K562 (cell line): ENCODE data around the gene KIFAP3. TPM values are rescaled to one million over a fixed set of nuclear protein-coding genes. Genes with fewer than 3 reads are reported as not detected.
A peak's percentile ranks its signal among the peaks of the same experiment; 100 is the strongest.

Source experiments
- ARID3B ChIP-seq: fragments of 250-450 bp; sonication (Bioruptor Pico); IDR thresholded peaks from 2 replicates; pipeline ENCODE4 v1.4.0; 2020; ENCODE audit warnings: borderline replicate concordance
- FIP1L1 ChIP-seq: fragments of 200-400 bp; formaldehyde crosslinking; IDR thresholded peaks from 2 replicates; pipeline ENCODE4 v1.6.1; 2018; ENCODE audit warnings: mild to moderate bottlenecking, low read depth, low read length; ENCODE audit not compliant: poor library complexity, severe bottlenecking
- FUS ChIP-seq: fragments of 200-400 bp; formaldehyde crosslinking; optimal IDR thresholded peaks from 2 replicates; pipeline ENCODE3; 2017; ENCODE audit warnings: low read depth, low read length
- HDGF ChIP-seq: fragments of 450-650 bp; IDR thresholded peaks from 2 replicates; pipeline ENCODE4 v1.6.1; 2016
- HNRNPK ChIP-seq: fragments of 200-400 bp; formaldehyde crosslinking; IDR thresholded peaks from one replicate; pipeline ENCODE4 v1.6.1; 2018; ENCODE audit warnings: mild to moderate bottlenecking, low read depth, low read length; ENCODE audit not compliant: poor library complexity, severe bottlenecking
- HNRNPL ChIP-seq: fragments of 200-400 bp; formaldehyde crosslinking; IDR thresholded peaks from 2 replicates; pipeline ENCODE4 v1.6.1; 2017; ENCODE audit warnings: low read depth, mild to moderate bottlenecking, low read length
- MXI1 ChIP-seq: IDR thresholded peaks from 2 replicates; pipeline ENCODE4 v1.6.1; 2011; ENCODE audit warnings: low read depth, mild to moderate bottlenecking, improper control_type of control experiment, low read length
- NCOR1 ChIP-seq: fragments of 450-650 bp; IDR thresholded peaks from 2 replicates; pipeline ENCODE4 v1.6.1; 2016; ENCODE audit warnings: mild to moderate bottlenecking, moderate library complexity
- NELFE ChIP-seq: IDR thresholded peaks from 2 replicates; pipeline ENCODE4 v1.6.1; 2011; ENCODE audit warnings: mild to moderate bottlenecking; ENCODE audit not compliant: insufficient read depth, insufficient read length
- NONO ChIP-seq, 2 experiments: fragments of 200-400 bp in 1 of 2; fragments of 450-650 bp in 1 of 2; formaldehyde crosslinking in 1 of 2; IDR thresholded peaks; 2 replicates each; pipeline ENCODE4 v1.6.1; 2017; ENCODE audit warnings: low read depth in 2 of 2, mild to moderate bottlenecking in 2 of 2, moderate library complexity in 2 of 2, low read length in 1 of 2
- POLR2B ChIP-seq: fragments of 450-650 bp; IDR thresholded peaks from 2 replicates; pipeline ENCODE4 v1.6.1; 2018; ENCODE audit warnings: low read depth; ENCODE audit not compliant: partially characterized antibody
- SAFB2 ChIP-seq: fragments of 200-400 bp; formaldehyde crosslinking; IDR thresholded peaks from 2 replicates; pipeline ENCODE4 v1.6.1; 2018; ENCODE audit warnings: borderline replicate concordance, low read length, low read depth, moderate library complexity; ENCODE audit not compliant: severe bottlenecking
- SETDB1 ChIP-seq: IDR thresholded peaks from one replicate; pipeline ENCODE4 v1.6.1; 2012; ENCODE audit warnings: low read length, control low read depth, inconsistent platforms
- ZBTB34 ChIP-seq: fragments of 250-450 bp; sonication (Bioruptor Pico); IDR thresholded peaks from 2 replicates; pipeline ENCODE4 v1.8.0; 2021; ENCODE audit warnings: mild to moderate bottlenecking, moderate library complexity
- ZFPM2 ChIP-seq: fragments of 250-450 bp; sonication (Bioruptor Pico); IDR thresholded peaks from 2 replicates; pipeline ENCODE4 v1.5.1; 2022; ENCODE audit warnings: mild to moderate bottlenecking
- polyA plus RNA-seq, 8 experiments: library from polyadenylated mRNA; depleted of rRNA in 4 of 8; stranded (reverse) in 5 of 8; unstranded in 3 of 8; fragments of >200 nt; fragmentation: Nextera tagmentation in 2 of 8; fragmentation: Illumina TruSeq in 1 of 8; extraction: Ambion mirVana in 2 of 8; extraction: Trizol in 1 of 8; gene quantifications; 2 replicates each; pipeline versions ENCODE4 v1.2.1 to v1.2.3, GENCODE V29; 2011 to 2014; ENCODE audit warnings: inconsistent platforms in 1 of 8, missing spikeins in 1 of 8
- total RNA-seq, 7 experiments: library from RNA; depleted of rRNA in 6 of 7; stranded (reverse); fragments of >200 nt in 6 of 7; fragmentation: Illumina TruSeq in 2 of 7; extraction: Trizol in 2 of 7; gene quantifications; 2 replicates each; pipeline versions ENCODE4 v1.2.1 to v1.2.3, GENCODE V29; 2011 to 2021; ENCODE audit warnings: low replicate concordance in 1 of 7
- TF ChIP-seq, protein P1 (sequence below): IDR thresholded peaks from 2 replicates; pipeline ENCODE4 v1.6.1; 2012; ENCODE audit warnings: low read depth, low read length, improper control_type of control experiment, borderline replicate concordance
- TF ChIP-seq, protein P2 (sequence below): fragments of 200-800 bp; sonication (Bioruptor generic); IDR thresholded peaks from 2 replicates; pipeline ENCODE4 v1.6.1; 2016; ENCODE audit warnings: missing genetic modification characterization, missing compliant biosample characterization

The KIFAP3 gene
- total and polyA plus RNA-seq, 9 of the 15 experiments (the other 6 are each of a cell fraction or from before 2014, with no cell fraction given): 8.8 to 17.5 (median 11.8) TPM

DNA sequence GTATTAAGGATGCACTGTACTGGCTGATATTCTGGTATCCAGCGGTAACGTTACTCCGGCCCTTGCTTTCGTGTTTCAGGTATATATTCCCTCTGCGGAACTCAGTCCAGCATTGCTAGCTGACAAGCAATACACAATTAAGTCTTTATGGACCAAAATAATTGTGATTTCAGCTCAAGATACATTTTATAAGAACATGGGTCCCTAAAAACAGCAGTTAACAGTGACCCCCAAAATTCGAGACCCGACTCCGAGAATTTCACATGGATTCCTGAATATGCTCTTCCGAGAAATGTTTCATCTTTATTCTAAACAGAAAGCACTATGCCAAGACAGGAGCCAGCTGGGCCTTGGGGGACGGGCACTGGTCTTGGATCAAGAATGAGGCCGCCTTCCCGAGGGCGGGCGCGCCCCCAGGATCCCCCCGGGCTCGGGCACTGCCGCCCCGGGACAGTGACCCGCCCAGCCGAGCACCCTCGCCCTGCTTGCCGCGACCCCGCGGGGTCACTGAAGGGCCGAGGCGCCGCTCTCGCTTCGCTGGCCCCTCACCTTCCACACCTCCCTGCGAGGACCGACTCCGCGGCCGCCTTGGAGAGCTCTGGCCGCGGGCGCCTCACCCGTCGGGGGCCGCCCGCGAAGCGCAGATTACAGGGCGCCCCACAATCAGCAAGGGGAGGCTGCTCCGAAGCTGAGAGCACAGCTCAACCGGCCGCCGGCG, 181.4 kb downstream of the KIFAP3 start (continued):
- TF ChIP-seq ZFPM2 (CRISPR knock-in tag) (0 out of 2 replicates have a peak, but pooled peaks have one; percentile 57), NONO (IDR thresholded peaks at IDR 0.05; ENCODE audit: low read depth in 2 of 2, low read length in 1 of 2) (peak in 1 of 2 experiments; percentile 70; a peak in 1 of 4 replicates), NELFE (no peak), FIP1L1 (peak; percentile 78), HNRNPL (0 out of 2 replicates have a peak, but pooled peaks have one; percentile 56), HDGF (no peak), HNRNPK (no peak), POLR2B (peak; percentile 57), SAFB2 (no peak), ZBTB34 (CRISPR knock-in tag) (no peak), ARID3B (CRISPR knock-in tag) (no peak), NCOR1 (no peak), FUS (peak; percentile 86), SETDB1 (no peak), MXI1 (0 out of 2 replicates have a peak, but pooled peaks have one; percentile 10)
- TF ChIP-seq, protein P1, sequence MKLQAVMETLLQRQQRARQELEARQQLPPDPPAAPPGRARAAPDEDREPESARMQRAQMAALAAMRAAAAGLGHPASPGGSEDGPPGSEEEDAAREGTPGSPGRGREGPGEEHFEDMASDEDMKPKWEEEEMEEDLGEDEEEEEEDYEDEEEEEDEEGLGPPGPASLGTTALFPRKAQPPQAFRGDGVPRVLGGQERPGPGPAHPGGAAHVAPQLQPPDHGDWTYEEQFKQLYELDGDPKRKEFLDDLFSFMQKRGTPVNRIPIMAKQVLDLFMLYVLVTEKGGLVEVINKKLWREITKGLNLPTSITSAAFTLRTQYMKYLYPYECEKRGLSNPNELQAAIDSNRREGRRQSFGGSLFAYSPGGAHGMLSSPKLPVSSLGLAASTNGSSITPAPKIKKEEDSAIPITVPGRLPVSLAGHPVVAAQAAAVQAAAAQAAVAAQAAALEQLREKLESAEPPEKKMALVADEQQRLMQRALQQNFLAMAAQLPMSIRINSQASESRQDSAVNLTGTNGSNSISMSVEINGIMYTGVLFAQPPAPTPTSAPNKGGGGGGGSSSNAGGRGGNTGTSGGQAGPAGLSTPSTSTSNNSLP: no peak
- TF ChIP-seq, protein P2, sequence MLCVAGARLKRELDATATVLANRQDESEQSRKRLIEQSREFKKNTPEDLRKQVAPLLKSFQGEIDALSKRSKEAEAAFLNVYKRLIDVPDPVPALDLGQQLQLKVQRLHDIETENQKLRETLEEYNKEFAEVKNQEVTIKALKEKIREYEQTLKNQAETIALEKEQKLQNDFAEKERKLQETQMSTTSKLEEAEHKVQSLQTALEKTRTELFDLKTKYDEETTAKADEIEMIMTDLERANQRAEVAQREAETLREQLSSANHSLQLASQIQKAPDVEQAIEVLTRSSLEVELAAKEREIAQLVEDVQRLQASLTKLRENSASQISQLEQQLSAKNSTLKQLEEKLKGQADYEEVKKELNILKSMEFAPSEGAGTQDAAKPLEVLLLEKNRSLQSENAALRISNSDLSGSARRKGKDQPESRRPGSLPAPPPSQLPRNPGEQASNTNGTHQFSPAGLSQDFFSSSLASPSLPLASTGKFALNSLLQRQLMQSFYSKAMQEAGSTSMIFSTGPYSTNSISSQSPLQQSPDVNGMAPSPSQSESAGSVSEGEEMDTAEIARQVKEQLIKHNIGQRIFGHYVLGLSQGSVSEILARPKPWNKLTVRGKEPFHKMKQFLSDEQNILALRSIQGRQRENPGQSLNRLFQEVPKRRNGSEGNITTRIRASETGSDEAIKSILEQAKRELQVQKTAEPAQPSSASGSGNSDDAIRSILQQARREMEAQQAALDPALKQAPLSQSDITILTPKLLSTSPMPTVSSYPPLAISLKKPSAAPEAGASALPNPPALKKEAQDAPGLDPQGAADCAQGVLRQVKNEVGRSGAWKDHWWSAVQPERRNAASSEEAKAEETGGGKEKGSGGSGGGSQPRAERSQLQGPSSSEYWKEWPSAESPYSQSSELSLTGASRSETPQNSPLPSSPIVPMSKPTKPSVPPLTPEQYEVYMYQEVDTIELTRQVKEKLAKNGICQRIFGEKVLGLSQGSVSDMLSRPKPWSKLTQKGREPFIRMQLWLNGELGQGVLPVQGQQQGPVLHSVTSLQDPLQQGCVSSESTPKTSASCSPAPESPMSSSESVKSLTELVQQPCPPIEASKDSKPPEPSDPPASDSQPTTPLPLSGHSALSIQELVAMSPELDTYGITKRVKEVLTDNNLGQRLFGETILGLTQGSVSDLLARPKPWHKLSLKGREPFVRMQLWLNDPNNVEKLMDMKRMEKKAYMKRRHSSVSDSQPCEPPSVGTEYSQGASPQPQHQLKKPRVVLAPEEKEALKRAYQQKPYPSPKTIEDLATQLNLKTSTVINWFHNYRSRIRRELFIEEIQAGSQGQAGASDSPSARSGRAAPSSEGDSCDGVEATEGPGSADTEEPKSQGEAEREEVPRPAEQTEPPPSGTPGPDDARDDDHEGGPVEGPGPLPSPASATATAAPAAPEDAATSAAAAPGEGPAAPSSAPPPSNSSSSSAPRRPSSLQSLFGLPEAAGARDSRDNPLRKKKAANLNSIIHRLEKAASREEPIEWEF (CRISPR knock-in tag): 0 out of 2 replicates have a peak, but pooled peaks have one; percentile 72
